ENCODE results near the gene PRMT1. TPM values are rescaled to one million over a fixed set of nuclear protein-coding genes. Genes with fewer than 3 reads are reported as not detected.

PRMT1 gene
- total and polyA plus RNA-seq, 9 of the 15 experiments (the other 6 are each of a cell fraction or from before 2014, with no cell fraction given): 13.3 to 464 (median 326) TPM

DNA sequence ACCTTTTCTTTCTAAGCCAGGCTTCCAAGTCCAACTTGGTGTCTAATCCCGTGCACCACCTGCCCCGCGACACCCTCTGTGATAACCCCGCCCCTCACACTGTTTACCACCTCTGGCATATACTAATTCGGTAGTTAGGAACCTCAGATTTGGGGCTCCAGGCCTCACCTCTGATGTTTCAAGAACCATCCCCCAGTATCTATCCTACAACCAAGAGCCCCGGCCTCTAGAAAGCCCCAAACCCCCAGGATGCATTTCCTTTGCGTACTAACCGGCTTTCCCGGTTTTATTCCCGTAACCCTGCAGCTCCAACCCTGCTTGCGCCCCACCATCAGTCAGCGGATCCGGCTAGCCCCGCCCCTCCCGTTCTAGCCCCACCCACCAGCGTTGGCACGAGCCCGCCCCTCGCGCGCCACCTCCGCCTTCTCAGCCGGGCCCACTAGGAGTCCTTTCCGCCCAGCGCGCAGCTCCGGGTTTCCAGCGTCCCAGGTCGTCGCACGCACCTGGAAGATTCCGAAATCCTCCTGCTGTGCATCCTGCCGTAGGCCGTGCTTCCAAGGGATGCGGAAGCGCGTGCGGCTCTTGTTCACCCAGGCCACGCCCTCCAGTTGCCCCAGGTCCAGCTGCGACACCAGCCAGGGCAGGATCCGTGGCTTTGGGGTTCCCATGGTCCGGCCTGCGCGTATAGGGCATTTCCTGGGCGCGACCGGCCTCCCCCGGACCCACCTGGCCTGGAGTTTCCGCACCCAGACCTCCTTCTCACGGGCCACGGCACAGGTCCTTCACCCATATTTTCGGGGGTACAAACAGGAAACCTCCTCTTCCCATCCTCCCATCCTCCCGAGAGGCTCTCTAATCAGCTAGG, 12.7 kb upstream of the PRMT1 start (continued):
- TF ChIP-seq, protein P1, sequence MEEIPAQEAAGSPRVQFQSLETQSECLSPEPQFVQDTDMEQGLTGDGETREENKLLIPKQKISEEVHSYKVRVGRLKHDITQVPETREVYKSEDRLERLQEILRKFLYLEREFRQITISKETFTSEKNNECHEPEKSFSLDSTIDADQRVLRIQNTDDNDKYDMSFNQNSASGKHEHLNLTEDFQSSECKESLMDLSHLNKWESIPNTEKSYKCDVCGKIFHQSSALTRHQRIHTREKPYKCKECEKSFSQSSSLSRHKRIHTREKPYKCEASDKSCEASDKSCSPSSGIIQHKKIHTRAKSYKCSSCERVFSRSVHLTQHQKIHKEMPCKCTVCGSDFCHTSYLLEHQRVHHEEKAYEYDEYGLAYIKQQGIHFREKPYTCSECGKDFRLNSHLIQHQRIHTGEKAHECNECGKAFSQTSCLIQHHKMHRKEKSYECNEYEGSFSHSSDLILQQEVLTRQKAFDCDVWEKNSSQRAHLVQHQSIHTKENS (CRISPR knock-in tag; IDR thresholded peaks at IDR 0.05): no peak
- TF ChIP-seq, protein P2, sequence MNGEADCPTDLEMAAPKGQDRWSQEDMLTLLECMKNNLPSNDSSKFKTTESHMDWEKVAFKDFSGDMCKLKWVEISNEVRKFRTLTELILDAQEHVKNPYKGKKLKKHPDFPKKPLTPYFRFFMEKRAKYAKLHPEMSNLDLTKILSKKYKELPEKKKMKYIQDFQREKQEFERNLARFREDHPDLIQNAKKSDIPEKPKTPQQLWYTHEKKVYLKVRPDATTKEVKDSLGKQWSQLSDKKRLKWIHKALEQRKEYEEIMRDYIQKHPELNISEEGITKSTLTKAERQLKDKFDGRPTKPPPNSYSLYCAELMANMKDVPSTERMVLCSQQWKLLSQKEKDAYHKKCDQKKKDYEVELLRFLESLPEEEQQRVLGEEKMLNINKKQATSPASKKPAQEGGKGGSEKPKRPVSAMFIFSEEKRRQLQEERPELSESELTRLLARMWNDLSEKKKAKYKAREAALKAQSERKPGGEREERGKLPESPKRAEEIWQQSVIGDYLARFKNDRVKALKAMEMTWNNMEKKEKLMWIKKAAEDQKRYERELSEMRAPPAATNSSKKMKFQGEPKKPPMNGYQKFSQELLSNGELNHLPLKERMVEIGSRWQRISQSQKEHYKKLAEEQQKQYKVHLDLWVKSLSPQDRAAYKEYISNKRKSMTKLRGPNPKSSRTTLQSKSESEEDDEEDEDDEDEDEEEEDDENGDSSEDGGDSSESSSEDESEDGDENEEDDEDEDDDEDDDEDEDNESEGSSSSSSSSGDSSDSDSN (IDR thresholded peaks at IDR 0.05; ENCODE audit: borderline replicate concordance in 1 of 2, low read depth in 2 of 2, low read length in 2 of 2): 0 out of 4 replicates have a peak, but pooled peaks of 1 of the 2 experiments have one; percentile 44
- TF ChIP-seq CTCF (IDR thresholded peaks at IDR 0.05 in 2 of 3, conservative IDR thresholded peaks at IDR 0.05 in 1 of 3; ENCODE audit: insufficient read depth in 2 of 3, low read depth in 1 of 3, low read length in 3 of 3): peak in 2 of 3 experiments; percentile 4 to 11; a peak in 1 of 6 replicates
- TF ChIP-seq FOXP4 (CRISPR knock-in tag; IDR thresholded peaks at IDR 0.05; ENCODE audit: borderline replicate concordance): 0 out of 2 replicates have a peak, but pooled peaks have one; percentile 66
- peak; percentile 34; the same call in 1 of the 2 replicates for TF ChIP-seq MYC (IDR thresholded peaks at IDR 0.05; ENCODE audit: low read depth, low read length)
- TF ChIP-seq MYC (CRISPR knock-in tag; IDR thresholded peaks at IDR 0.05; ENCODE audit: borderline replicate concordance, low read depth): no peak
- peak; percentile 72 for TF ChIP-seq HMGN3 (IDR thresholded peaks at IDR 0.05; ENCODE audit: borderline replicate concordance, extremely low read depth, insufficient read length, low read depth, low read length)
- TF ChIP-seq EGR1 (conservative IDR thresholded peaks at IDR 0.05): 0 out of 2 replicates have a peak, but pooled peaks have one; percentile 33
- TF ChIP-seq CUX1 (CRISPR knock-in tag; IDR thresholded peaks at IDR 0.05): no peak
- TF ChIP-seq ZNF263 (CRISPR knock-in tag; IDR thresholded peaks at IDR 0.05; ENCODE audit: borderline replicate concordance): no peak
